GM13976 (cell line): ENCODE measurements around the gene CDK5RAP2.

Experiments
- DNase-seq: peaks from one replicate; pipeline ENCODE4 v3.0.0; 2012; ENCODE audit warnings: low spot score
- CTCF ChIP-seq: IDR thresholded peaks from 2 replicates; pipeline ENCODE4 v1.5.1; 2012; ENCODE audit warnings: borderline replicate concordance, mild to moderate bottlenecking; ENCODE audit not compliant: insufficient read depth; ENCODE audit errors: extremely low read depth, missing control alignments, control extremely low read depth
- in situ Hi-C: fragments of 300-500 bp; cut with MboI; formaldehyde crosslinking; loops from one replicate; pipeline ENCODE4 v1.12.0; 2022; ENCODE audit warnings: low sequenced_read_pairs, mixed read lengths, inconsistent platforms; ENCODE audit not compliant: unreplicated experiment

The CDK5RAP2 gene

GRCh38 chr9:120571443-120572257, 8.3 kb downstream of the CDK5RAP2 start:
- in situ Hi-C loops = no loop called here
- TF ChIP-seq CTCF = no peak
- DNase-seq = no peak

- TF ChIP-seq CTCF = no peak
- DNase-seq = no peak
- in situ Hi-C loops = no loop called here
Measured at GRCh38 chr9:120570296-120570695, 9.7 kb downstream of the CDK5RAP2 start.

GRCh38 chr9:120569556-120569955, 10.4 kb downstream of the CDK5RAP2 start:
- in situ Hi-C loops = no loop called here
- no peak for TF ChIP-seq CTCF
- DNase-seq = no peak

- DNase-seq = no peak
- TF ChIP-seq CTCF = no peak
- in situ Hi-C loops = no loop called here
Measured at GRCh38 chr9:120568816-120569215, 11.2 kb downstream of the CDK5RAP2 start.

GRCh38 chr9:120567874-120568273, 12.1 kb downstream of the CDK5RAP2 start:
- no peak for TF ChIP-seq CTCF
- DNase-seq = no peak
- in situ Hi-C loops = no loop called here

GRCh38 chr9:120567081-120567480, 12.9 kb downstream of the CDK5RAP2 start:
- in situ Hi-C loops = no loop called here
- no peak for TF ChIP-seq CTCF
- DNase-seq = no peak
